CD14-positive monocyte (primary cell): ENCODE measurements around the gene WASF2. TPM values are rescaled to one million over a fixed set of nuclear protein-coding genes. Genes with fewer than 3 reads are reported as not detected.

Experiments
- DNase-seq, 3 donors: peaks; one replicate each; pipeline ENCODE4 v3.0.0-alpha.2; 2011 to 2022
- H2AFZ ChIP-seq: 2 replicates; pipeline ENCODE4 v1.6.0; 2012; ENCODE audit warnings: mild to moderate bottlenecking, low read depth, low read length, inconsistent platforms; ENCODE audit not compliant: insufficient read depth, poor library complexity, severe bottlenecking
- H3K27ac ChIP-seq, 2 donors: 1 replicate in 1 of 2; 2 replicates in 1 of 2; pipeline ENCODE4 v1.5.1; 2012 to 2013; ENCODE audit warnings: low read length in 2 of 2, control low read depth in 1 of 2, inconsistent platforms in 1 of 2, low read depth in 1 of 2, mild to moderate bottlenecking in 1 of 2
- H3K27me3 ChIP-seq, 2 donors: one replicate each; pipeline versions ENCODE4 v1.6.0 to v1.6.1; 2011 to 2013; ENCODE audit warnings: low read length in 2 of 2; ENCODE audit not compliant: control insufficient read depth in 2 of 2, insufficient read depth in 2 of 2
- H3K36me3 ChIP-seq, 2 donors: replicated peaks in 1 of 2; 1 replicate in 1 of 2; 2 replicates in 1 of 2; pipeline versions ENCODE4 v1.5.1 to v1.6.1; 2012 to 2013; ENCODE audit warnings: low read length in 2 of 2, control low read depth in 1 of 2, inconsistent platforms in 1 of 2, mild to moderate bottlenecking in 1 of 2; ENCODE audit not compliant: insufficient read depth in 2 of 2, control insufficient read depth in 1 of 2
- H3K4me1 ChIP-seq, 2 donors: 1 replicate in 1 of 2; 2 replicates in 1 of 2; pipeline versions ENCODE4 v1.5.1 to v1.6.1; 2012 to 2013; ENCODE audit warnings: low read length in 2 of 2, control low read depth in 1 of 2, inconsistent platforms in 1 of 2, mild to moderate bottlenecking in 1 of 2, moderate library complexity in 1 of 2; ENCODE audit not compliant: insufficient read depth in 2 of 2, control insufficient read depth in 1 of 2
- H3K4me2 ChIP-seq: replicated peaks from 2 replicates; pipeline ENCODE3; 2012; ENCODE audit warnings: low read length, moderate library complexity, mild to moderate bottlenecking; ENCODE audit not compliant: poor library complexity, severe bottlenecking; ENCODE audit errors: extremely low read depth
- H3K4me3 ChIP-seq, 3 experiments: fragments of 200-600 bp in 1 of 3; sonication (generic) in 1 of 3; replicated peaks in 1 of 3; 1 replicate in 2 of 3; 2 replicates in 1 of 3; pipeline ENCODE4 v1.5.1; 2011 to 2013; ENCODE audit warnings: low read length in 3 of 3, mild to moderate bottlenecking in 3 of 3, control low read depth in 2 of 3, low read depth in 2 of 3, inconsistent platforms in 1 of 3, moderate library complexity in 1 of 3
- H3K79me2 ChIP-seq: 2 replicates; pipeline ENCODE4 v1.6.0; 2012; ENCODE audit warnings: mild to moderate bottlenecking, control low read depth, inconsistent platforms, low read length, moderate library complexity; ENCODE audit not compliant: insufficient read depth
- H3K9ac ChIP-seq: 2 replicates; pipeline ENCODE4 v1.6.0; 2017; ENCODE audit warnings: low read length, mild to moderate bottlenecking; ENCODE audit not compliant: insufficient read depth, poor library complexity, severe bottlenecking
- H3K9me3 ChIP-seq, 2 donors: replicated peaks in 1 of 2; 1 replicate in 1 of 2; 2 replicates in 1 of 2; pipeline versions ENCODE4 v1.5.1 to v1.6.1; 2012 to 2013; ENCODE audit warnings: low read length in 2 of 2, control low read depth in 1 of 2; ENCODE audit not compliant: control insufficient read depth in 1 of 2, insufficient read depth in 1 of 2
- H4K20me1 ChIP-seq: 2 replicates; pipeline ENCODE4 v1.6.0; 2012; ENCODE audit warnings: mild to moderate bottlenecking, low read length, control low read depth, moderate library complexity; ENCODE audit not compliant: insufficient read depth
- H3K27ac Mint-ChIP-seq, 7 donors: one replicate each; pipeline ENCODE4 v1.8.0; 2020; ENCODE audit warnings: mild to moderate bottlenecking in 7 of 7, mixed read lengths in 7 of 7, moderate library complexity in 6 of 7, inconsistent platforms in 2 of 7
- H3K27me3 Mint-ChIP-seq, 3 donors: one replicate each; pipeline ENCODE4 v1.8.0; 2021 to 2022; ENCODE audit warnings: low read depth in 3 of 3, mild to moderate bottlenecking in 3 of 3, mixed read lengths in 3 of 3, moderate library complexity in 3 of 3, inconsistent platforms in 1 of 3
- H3K36me3 Mint-ChIP-seq, 2 donors: one replicate each; pipeline ENCODE4 v1.8.0; 2020; ENCODE audit warnings: mixed read lengths in 2 of 2, inconsistent platforms in 1 of 2, mild to moderate bottlenecking in 1 of 2
- H3K4me1 Mint-ChIP-seq: one replicate; pipeline ENCODE4 v1.8.0; 2020; ENCODE audit warnings: mild to moderate bottlenecking, mixed read lengths
- H3K4me3 Mint-ChIP-seq, 2 donors: one replicate each; pipeline ENCODE4 v1.8.0; 2020; ENCODE audit warnings: mild to moderate bottlenecking in 2 of 2, mixed read lengths in 2 of 2, moderate library complexity in 1 of 2
- H3K9me3 Mint-ChIP-seq, 7 donors: one replicate each; pipeline ENCODE4 v1.8.0; 2020 to 2022; ENCODE audit warnings: mixed read lengths in 7 of 7, mild to moderate bottlenecking in 6 of 7, moderate library complexity in 6 of 7, inconsistent platforms in 2 of 7
- WGBS: methylation state at CpG from one replicate; pipeline ENCODE4 v1.1.5; 2013; ENCODE audit warnings: missing lambda C conversion rate; ENCODE audit not compliant: insufficient coverage; 5-methylcytosine and 5-hydroxymethylcytosine counted together
- intact Hi-C, 2 donors: fragments of 100-400 bp; cut with micrococcal nuclease; formaldehyde crosslinking; loops; one replicate each; pipeline versions ENCODE4 v1.15.0 to v1.15.1; 2023
- polyA plus RNA-seq, 3 donors: library from polyadenylated mRNA; depleted of rRNA in 1 of 3; unstranded in 2 of 3; stranded (reverse) in 1 of 3; fragments of 300-500 nt in 2 of 3; fragments of >200 nt in 1 of 3; fragmentation: Illumina TruSeq in 2 of 3; gene quantifications; 1 replicate in 2 of 3; 2 replicates in 1 of 3; pipeline ENCODE4 v1.2.3, GENCODE V29; 2012 to 2021
- TF ChIP-seq, protein P1 (sequence below): fragments of 200-600 bp; IDR thresholded peaks from one replicate; pipeline ENCODE4 v1.8.0; 2022; ENCODE audit warnings: antibody characterized with exemption, mild to moderate bottlenecking

Gene WASF2
- polyA plus RNA-seq, 3 donors: 53.5 to 91.6 (median 86.4) TPM

DNA sequence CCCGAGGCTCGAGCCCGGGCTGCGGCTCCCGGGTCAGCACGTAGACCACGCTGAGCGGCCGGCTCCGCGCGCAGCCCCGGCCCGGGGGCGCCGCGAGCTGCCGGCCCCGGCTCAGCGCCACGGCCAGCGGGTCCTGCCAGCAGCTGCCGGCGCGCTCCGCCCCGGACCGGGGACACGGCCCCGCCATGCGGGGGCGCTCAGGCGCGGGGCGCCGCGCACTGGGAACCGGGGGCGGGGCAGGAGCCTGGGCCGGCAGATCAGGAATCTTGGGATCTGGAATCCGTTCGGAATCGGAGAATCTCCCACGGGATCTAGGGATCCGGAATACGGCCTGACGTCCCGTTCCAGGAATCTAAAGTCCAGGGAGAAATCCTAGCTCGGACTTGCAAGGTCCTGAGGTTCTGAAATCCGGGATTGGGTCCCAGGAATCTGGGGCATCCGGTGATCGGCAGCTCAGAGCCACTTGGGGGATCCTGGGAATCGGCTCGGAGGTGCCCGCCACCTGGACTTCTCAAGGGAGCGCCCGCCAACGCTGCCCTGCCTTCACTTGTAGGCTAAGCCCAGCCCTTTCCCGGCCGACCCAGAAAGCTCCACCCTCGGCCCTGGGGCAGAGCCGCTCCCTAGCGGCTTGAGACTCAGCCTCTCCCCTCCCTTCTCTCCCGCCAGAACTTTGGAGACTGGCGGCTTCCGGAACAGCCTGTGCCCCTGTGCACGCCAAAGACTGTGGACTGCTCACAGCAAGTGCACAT, 123.4 kb downstream of the WASF2 start, which contains the start of gene MAP3K6:
Gene MAP3K6, minus strand, starts transcription at position 551 of the 749 bp plus-strand sequence. Its CDS starts 364 bp downstream, at position 187.
- Mint-ChIP-seq H3K27me3 (peaks cover 2 to 7% (median 3%) of the 10 kb centered on the region in 3 donors), H3K27ac (peak within 1 kb of the TSS; percentile 77 to 98 (median 93)), H3K4me1 (peaks cover 62% of the 10 kb centered on the region), H3K36me3 (peaks cover 12 to 28% of the 10 kb centered on the region in 2 donors), H3K4me3 (peak within 1 kb of the TSS; percentile 86 to 94), H3K9me3 (no peaks in the 10 kb centered on the region)
- peaks cover 56 to 66% of the 10 kb centered on the region in 2 donors for H3K4me1 ChIP-seq
- no peaks in the 10 kb centered on the region for H3K9me3 ChIP-seq
- peak in 2 of 3 donors; percentile 31 to 41 for DNase-seq
- TF ChIP-seq, protein P1, sequence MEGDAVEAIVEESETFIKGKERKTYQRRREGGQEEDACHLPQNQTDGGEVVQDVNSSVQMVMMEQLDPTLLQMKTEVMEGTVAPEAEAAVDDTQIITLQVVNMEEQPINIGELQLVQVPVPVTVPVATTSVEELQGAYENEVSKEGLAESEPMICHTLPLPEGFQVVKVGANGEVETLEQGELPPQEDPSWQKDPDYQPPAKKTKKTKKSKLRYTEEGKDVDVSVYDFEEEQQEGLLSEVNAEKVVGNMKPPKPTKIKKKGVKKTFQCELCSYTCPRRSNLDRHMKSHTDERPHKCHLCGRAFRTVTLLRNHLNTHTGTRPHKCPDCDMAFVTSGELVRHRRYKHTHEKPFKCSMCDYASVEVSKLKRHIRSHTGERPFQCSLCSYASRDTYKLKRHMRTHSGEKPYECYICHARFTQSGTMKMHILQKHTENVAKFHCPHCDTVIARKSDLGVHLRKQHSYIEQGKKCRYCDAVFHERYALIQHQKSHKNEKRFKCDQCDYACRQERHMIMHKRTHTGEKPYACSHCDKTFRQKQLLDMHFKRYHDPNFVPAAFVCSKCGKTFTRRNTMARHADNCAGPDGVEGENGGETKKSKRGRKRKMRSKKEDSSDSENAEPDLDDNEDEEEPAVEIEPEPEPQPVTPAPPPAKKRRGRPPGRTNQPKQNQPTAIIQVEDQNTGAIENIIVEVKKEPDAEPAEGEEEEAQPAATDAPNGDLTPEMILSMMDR: peak; percentile 40
- H4K20me1 ChIP-seq: peaks cover 7% of the 10 kb centered on the region
- intact Hi-C loops: loop anchor here in 1 of 2 donors (2.0 kb wide), 1 partner anchor 22 kb away; no protein-coding TSS in a partner anchor
- H3K9ac ChIP-seq: peak within 1 kb of the TSS; percentile 63
- peak within 1 kb of the TSS; percentile 64 to 84 (median 73) for H3K4me3 ChIP-seq
- peak within 1 kb of the TSS; percentile 52 to 64 for H3K27ac ChIP-seq
- no peaks in the 10 kb centered on the region for H3K79me2 ChIP-seq
- WGBS: under 1% methylated on average over 65 of the region's 67 CpGs
- H3K36me3 ChIP-seq: peaks cover 0 to 22% of the 10 kb centered on the region in 2 donors
- peak within 1 kb of the TSS; percentile 77 for H2AFZ ChIP-seq
- H3K27me3 ChIP-seq: no peaks in the 10 kb centered on the region
- H3K4me2 ChIP-seq: peak within 1 kb of the TSS; percentile 97

DNA sequence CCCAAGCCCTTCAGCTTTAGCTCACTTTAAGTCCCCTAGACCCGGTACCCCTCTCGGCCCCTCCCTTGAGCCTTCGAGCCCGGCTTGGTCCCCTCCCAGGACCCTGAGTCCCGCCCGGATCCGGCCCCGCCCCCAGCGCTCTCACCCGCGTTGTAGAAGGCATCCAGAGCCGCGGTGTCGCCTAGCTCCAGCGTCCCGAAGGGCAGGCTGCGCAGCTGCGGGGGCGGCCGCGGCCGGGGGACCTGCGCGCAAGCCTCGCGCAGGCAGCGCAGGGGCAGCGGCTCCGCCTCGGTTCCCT, 123.9 kb downstream of the WASF2 start:
- DNase-seq: peak in 1 of 3 donors; percentile 23
- H3K36me3 Mint-ChIP-seq: peaks cover 13 to 34% of the 10 kb centered on the region in 2 donors
- H4K20me1 ChIP-seq: peaks cover 7% of the 10 kb centered on the region
- peak overlapping the region; percentile 63 for H3K9ac ChIP-seq
- peak overlapping the region; percentile 97 for H3K4me2 ChIP-seq
- peaks cover 0 to 4% of the 10 kb centered on the region in 2 donors for H3K27me3 ChIP-seq
- under 1% methylated on average over 30 of the region's 30 CpGs for WGBS
- H3K9me3 Mint-ChIP-seq: no peaks in the 10 kb centered on the region
- peak overlapping the region; percentile 52 to 64 for H3K27ac ChIP-seq
- H3K4me3 ChIP-seq: peak overlapping the region; percentile 64 to 84 (median 73)
- H3K79me2 ChIP-seq: no peaks in the 10 kb centered on the region
- H3K4me1 ChIP-seq: peaks cover 56 to 67% of the 10 kb centered on the region in 2 donors
- peak overlapping the region; percentile 77 to 98 (median 93) for H3K27ac Mint-ChIP-seq
- H3K27me3 Mint-ChIP-seq: peaks cover 5 to 11% (median 8%) of the 10 kb centered on the region in 3 donors
- H3K36me3 ChIP-seq: peaks cover 0 to 22% of the 10 kb centered on the region in 2 donors
- TF ChIP-seq, protein P1: no peak
- no peaks in the 10 kb centered on the region for H3K9me3 ChIP-seq
- peak overlapping the region; percentile 73 for H2AFZ ChIP-seq
- intact Hi-C loops: loop anchor here in 1 of 2 donors (2.0 kb wide), 1 partner anchor 23 kb away; no protein-coding TSS in a partner anchor
- H3K4me1 Mint-ChIP-seq: peaks cover 64% of the 10 kb centered on the region
- H3K4me3 Mint-ChIP-seq: peak overlapping the region; percentile 86 to 94
